Brain pericyte (primary cell): ENCODE results near the gene SNW1.
"Not testable (repeated sequence)": the region's sequence is repeated elsewhere in the genome, so short reads cannot be mapped to it uniquely, and the experiment has no call there.

Source experiments
- DNase-seq: peaks from one replicate; pipeline ENCODE4 v3.0.0-alpha.2; 2012; ENCODE audit warnings: low read depth, low spot score

SNW1 gene

DNA sequence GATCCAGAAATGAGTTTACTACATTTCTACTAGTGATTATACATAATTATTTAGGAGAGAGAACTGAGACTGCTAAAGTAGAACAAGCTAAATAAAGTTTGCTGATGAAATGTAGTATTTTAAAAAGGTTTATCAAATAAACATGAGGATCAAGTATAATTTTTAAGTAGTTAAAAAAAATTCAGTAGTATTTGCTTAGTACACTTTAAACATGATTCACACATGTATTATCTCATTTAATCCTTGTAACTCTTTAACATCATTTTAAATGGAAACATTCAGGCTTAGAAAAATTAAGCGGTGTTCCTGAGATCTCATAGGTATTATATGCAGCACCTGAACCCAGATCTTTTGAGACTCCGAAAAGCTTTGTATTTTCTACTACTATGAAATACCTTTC, 8.7 kb downstream of the SNW1 start:
- DNase-seq = no peak

DNA sequence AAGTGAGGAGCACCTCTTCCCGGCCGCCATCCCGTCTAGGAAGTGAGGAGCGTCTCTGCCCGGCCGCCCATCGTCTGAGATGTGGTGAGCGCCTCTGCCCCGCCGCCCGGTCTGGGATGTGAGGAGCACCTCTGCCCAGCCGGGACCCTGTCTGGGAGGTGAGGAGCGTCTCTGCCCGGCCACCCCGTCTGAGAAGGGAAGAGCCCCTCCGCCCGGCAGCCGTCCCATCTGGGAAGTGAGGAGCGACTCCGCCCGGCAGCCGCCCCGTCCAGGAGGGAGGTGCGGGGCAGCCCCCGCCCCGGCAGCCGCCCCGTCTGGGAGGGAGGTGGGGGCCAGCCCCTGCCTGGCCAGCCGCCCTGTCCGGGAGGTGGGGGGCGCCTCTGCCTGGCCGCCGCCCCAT, 13.5 kb downstream of the SNW1 start:
- not testable (repeated sequence) for DNase-seq

DNA sequence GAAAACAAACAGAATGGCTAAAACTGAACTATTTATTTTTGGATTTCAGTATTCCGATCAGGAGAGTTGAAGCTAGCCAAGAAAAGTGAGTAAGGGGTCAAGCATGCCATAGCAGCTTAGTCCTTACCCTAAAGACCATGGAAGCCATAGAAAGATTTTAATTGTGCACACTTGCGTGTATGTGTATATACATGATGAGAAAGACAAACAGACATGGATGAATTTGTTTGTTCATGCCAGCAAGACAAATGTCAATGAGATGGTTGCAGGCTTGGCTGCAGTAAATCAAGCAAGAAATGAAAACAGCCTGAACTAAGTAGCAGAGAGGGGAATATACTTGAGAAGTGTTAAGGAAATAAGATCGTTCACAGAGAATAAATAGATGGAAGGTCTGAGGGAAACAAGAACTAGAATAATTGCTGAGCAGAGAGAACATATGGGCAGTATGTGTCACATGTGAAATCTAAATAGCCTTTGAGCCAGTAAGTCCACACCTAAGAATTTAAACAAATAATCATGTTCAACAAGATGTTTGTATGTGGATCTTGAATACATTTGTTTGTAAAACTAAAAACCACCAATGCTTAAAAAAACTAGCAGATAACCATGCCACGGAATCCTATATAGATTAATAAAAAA, 14.8 kb downstream of the SNW1 start:
- DNase-seq = no peak

DNA sequence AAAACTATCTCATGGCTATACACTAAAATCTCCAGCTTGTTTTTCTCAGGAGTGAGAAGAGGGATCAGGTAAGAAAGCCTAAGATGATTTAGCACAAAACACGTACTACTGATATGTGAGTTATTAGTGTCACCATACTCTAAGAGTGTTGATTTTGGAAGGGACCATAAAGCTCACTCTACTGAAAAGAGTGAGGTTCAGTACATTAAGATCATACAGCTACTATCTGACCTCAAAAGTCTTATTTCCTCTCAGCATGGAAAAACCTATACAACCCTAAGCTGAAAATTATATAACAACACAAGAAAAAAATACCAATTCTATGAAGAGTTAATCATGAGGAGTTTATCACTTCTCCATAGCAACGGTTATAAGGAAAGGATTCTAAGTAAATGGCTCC, 19.5 kb downstream of the SNW1 start:
- no peak for DNase-seq

DNA sequence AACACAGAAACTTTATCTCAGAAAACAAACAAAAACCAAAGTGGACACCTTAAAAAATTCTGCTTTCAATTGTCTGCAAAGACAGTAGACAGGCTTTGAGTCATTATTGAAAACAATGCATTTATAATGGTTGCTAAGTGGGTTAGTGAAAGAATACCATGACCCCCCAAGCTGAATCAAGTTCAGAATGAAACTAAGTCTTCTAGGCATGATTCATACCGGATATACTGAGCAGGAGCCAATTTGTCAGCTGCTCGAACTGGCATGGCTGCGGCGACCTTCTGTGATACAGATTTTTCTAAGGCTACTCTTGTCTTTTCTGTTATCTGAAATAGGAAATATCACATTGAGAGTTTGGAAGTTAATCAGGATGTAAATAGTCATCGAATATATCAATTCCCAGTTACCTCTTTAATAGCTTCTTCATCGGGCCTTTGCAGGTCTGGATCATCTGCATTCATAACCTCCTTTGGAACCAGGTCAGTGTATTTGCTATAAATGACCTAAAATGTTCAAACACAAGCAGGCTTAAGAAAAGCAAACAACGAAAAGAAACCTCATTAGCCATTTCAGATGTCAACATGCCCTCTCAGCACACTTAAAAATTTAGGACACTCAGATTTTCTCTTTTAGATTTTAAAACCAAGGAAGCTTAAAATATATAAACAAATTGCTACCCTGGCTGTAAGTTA, 22.3 kb downstream of the SNW1 start:
- DNase-seq = no peak

DNA sequence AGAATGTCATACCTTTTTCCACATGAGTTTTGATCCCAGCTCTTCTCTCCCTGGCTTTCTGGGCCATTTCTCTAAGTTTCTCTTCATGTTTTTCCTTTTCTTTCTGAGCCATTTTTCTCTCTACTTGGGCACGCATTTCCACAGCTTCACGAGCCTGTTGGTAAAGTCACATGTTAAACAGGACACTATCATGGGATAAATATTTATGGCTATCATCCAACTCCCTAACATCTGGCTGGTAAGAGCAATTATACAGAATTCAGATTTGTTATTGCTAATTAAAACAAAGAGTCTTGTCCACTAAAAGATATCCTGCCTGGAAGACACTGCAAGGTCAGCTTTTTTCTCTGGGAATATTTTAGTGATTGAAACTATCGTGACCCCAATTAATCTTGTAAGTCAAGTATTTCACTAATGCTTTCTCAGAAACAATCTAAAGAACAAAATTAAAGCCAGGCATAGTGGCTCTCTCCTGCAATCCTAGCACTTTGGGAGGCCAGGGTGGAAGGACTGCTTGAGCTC, 29.9 kb downstream of the SNW1 start:
- DNase-seq = no peak

DNA sequence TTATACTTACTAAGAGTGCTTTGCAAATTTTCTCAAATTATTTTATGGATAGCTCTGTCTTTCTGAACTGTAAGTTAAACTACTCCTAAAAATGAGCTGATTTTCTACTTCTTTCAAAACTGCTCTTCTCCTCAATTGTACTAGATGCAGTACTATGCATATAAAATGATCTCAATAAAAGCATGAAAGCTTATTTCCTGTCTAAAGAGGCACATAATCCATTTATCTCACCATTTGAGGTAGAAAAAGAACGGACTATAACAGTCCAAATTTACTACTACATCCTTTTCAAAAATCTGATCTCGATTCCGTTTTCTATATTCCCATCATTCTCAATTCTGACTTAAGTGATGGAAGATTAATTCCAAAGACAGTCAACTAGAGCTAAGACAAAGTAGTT, 38.7 kb downstream of the SNW1 start:
- DNase-seq = no peak

DNA sequence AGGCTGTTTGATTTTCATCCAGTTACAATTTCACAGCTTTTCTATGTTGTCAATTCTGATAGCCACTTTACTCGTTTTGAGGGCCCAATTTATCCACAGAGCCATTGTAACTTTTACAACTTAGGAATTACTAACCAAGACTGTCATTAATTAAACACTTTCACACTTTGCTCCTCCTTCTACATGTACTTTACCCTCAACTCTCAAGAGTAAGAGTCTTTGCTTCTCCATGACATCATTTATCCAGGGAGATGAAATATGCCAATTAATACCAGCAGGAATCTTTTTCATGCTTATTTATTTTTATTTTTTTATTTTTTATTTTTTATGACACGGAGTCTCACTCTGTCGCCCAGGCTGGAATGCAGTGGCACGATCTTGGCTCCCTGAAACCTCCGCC, 39.5 kb downstream of the SNW1 start:
- DNase-seq = no peak

DNA sequence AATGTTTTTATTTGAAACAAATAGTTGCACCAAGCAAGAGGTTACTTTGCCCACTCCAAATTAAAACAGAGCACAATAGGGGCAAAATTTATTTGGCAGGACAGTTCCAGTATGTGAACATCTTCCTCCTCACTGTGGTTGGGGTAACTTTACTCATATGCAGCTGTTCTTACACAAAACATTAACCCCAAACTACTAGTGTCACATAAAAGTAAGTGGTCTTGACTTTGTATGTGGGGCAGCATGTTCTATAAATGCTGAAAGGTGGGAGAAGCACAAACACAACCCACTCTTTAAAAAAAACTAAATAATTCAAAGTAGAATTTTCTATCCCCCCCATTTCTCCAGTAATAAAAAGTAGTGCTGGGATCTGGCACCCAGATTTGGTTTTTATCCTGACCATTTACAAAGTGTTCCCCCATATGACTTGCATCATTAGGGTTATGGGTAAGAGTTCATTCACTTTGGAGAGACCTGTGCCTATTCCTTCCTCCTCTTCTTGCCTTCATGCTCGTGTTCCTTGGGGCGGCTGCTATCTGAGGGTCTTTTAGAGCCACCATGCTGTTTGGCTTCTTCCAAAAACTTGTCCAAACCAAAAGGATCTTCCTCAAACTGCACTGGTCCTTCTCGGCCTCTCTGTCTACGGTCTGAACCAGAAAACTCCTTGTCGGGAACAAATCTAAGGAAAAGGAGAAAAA, 43.2 kb downstream of the SNW1 start:
- DNase-seq = no peak

DNA sequence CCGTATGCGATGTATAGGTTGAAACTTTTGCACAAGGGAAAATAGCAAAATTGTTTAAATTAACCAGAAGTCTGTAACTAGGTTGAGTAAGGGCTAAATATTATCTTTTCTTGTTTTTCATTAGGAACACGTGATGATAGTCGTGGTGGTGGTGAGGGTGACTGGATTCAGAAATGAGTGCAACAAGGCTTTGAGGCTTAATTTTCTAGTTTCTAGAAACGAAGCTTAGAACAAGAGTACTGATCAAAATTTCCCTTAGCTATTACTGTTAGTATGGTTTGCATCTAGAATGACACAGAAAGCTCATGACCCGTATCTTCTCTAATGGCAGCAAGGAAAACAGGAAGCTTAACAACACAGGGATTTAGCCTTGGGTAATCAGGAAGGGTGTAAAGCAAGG, 46.0 kb downstream of the SNW1 start:
- no peak for DNase-seq

DNA sequence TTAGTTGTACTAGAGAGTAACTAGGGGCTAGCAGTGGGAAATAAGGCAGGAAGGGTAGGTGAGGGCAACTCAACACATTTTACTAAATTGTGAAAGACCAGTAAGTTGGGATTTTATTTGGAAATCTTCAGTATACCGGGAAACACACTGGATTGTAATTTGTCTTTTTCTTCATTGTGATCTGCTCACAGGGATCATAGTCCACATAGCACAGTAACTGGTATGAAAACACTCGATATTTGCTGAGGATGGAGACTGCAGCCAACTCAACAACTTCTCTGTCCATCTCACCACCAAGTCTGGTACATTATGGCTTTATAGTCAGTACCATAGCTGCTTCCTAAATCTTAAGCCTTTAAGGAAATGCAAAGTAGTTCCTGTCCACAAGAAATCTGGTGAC, 50.6 kb downstream of the SNW1 start:
- no peak for DNase-seq

DNA sequence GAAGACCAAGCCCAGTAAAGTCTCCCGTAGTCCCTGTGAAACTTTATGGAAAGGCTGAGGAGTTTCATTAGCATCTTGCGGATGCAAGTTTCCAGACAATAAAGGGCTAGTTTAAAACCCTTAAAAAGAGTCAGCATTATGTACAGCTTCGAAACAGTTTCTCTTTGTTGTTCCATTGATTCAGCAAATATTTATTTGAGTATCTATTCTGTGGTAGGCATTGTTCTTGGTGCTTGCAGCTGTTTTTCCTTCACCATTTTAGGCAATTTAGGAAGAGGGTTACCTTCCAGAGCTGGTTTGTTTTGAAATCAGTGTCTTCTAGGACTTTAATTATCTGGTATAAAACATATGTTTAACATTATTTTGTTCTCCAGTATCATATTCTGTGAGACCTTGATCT, 51.5 kb downstream of the SNW1 start:
- no peak for DNase-seq

DNA sequence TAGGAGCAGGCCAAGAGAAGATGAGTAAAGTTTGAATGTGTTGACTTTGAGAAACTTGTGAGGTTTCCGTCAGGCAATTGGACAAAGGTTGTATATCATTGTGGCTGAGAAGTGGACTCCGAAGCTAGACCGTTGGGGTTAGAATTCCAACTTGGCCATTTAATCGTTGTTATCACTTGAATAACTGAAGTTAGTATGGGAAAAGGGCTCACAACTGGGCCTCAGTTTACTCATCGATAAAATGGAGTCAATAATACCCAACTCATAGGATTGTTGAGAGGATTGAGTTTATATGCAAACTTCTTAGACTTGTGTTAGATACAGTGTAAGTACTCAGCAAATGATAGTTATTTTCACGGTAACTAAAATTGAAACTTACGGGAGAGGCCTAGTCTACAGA, 52.2 kb downstream of the SNW1 start:
- no peak for DNase-seq

DNA sequence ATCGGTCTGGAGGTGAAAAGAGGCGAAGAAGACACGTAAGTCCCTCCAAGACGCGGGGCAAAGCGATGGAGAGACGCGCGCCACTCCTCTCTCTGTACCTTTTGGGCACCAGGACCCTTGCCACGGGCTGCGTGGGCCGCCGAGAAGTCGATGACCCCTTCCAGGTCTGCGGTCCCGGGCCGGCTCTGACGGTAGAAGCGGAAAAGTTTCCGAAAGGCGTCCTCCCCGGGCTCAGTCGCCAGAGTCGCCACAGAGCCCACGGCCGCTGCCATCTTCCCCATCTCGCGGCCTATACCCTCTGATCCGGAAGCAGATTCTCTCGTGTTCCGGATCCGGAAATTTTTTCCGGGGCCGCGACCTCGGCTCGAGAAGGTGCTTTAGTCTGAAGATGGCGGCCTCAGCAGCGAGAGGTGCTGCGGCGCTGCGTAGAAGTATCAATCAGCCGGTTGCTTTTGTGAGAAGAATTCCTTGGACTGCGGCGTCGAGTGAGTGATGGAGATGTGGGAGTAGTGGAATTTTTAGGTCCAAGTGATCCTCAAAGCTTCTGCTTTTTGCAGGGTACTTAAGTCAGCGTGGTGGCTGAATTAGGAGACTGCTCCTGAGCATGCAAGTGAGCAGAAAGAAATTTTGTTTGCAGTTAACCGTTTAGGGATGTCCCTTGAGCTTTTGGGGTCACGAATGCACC, 53.1 kb downstream of the SNW1 start, which contains the start of the genes ALKBH1 and SLIRP:
Gene ALKBH1, minus strand, starts transcription at position 300 of the 685 bp plus-strand sequence. Its CDS starts 19 bp downstream, at position 281.
Gene SLIRP, plus strand, starts transcription at position 380 of the 685 bp plus-strand sequence. Its CDS starts 9 bp downstream, at position 389.
- peak; percentile 17 for DNase-seq

DNA sequence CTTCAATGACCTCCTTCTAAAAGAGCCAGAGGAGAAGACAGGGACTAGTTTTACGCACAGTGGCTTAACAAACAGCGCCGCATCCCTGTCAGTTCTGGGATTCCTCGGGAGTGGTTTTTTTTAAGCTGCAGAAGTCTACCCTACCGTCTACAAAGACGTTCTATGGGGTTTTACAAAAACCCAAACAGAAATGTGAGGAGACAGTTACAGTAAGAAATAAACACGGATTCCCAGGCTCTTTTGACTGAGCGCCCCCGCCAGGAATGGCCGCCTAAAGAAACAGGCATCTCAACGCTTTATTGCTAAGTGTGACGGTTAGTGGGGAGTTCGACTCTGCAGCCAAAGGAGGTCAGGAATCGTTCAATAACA, 53.6 kb downstream of the SNW1 start:
- peak; percentile 7 for DNase-seq

DNA sequence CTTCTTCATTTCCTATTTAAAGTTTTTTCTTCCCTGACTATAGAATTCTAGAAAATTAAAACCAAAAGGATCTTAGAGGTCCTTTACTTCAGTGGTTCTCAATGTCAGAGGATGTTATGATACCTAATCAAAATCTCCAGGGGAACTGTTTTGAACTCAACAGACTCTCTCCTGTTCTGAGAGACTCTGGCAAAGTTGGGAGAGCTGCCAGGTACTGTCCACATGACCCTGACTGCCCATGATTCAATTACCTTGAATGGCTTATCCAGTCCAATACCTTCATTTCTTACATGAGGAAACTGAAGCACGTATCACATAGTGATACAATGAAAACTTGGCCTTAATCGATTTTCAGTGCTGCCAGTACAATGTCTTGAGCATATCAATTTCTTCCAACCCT, 69.7 kb downstream of the SNW1 start:
- DNase-seq = no peak

DNA sequence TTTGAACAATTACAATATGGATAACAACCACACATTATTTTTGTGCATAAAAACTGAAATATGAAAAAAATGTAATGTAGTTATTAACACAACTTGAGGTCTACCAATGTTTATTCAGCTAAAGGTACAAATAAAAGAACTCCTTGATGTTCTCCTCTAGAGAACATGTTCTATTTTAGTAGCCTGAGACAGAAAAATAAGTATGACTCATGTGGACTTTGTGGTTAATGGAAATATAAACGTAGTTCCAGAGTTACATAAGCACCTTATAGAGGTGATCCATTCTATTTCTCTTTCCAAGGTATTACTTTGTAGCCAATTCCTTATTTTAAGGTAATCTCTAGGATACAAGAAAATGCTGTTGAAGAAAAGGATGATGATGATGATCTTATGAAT, 78.8 kb downstream of the SNW1 start:
- DNase-seq = no peak

DNA sequence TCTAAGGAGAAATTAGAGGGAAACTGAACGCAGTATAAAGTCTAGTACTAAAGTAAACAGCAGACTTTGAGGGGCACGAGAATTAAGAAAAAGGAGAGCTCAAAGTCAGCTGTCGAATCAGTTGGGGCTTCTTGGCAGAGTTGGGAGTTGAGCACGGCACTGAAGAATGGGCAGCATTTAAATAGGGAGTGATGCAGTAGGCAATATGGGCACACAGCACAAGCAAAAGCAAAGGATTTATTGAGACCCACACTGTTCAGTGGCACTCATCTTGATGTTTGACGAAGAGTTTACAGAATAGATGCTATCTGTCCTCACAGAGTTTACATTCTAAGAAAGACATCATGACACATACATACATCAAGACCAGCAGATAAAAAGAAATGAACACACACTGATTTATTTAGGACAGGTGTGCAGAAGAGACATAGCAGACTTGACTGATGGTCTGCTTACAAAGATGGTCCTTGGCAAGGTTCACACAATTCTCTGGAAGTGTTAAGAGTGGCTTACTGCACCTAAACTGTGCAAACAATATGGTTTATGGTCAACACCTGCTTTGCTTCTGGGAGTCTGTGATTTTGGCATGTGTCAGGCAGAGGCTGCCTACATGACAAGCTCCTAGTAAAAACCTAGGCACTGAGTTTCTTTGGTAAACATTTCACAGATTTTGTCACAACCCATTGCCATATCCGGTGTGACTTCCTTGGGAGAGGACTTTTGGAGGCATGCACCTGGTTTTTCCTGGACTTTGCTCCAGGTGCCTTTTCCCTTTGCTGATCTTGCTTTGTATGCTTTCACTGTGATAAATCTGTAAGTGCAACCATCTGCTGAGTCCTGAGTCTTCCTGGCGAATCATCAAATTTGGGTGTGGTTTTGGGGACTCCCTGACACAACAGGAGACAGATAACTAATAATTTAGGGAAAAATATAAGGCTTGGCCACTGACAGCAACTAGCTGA, 79.5 kb downstream of the SNW1 start:
- no peak for DNase-seq

DNA sequence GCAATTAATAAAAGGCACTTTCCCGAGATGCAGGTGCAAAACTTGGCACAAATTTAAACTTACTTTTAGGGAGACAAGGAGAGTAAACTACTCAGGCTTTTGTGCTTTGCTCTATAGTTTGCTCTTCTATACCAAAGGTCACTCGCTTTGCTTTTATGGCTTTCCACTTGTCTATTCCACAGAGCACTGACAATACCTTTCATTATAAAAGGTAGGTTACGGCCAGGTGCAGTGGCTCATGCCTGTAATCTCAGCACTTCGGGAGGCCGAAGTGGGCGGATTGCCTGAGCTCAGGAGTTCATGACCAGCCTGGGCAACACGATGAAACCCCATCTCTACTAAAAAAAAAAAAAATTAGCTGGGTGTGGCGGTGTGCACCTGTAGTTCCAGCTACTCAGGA, 86.0 kb downstream of the SNW1 start:
- no peak for DNase-seq

DNA sequence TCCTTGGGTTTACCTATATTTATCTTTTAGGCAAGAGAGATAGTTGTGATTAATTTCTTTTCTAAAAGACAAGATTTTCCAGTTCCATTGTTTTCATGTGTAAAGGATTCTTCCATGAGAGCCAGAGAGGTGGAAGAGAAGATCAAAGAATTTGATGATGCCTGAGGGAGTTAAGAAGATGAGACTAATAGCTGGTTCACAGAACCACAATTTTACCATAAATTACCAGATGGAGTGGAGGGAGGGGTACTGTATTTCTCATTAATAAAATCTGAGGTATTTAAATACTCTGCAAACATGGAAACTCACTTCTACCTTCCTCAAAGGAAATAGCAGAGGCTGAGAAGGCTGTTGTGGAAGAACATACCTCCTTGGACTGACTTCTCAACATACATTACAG, 87.8 kb downstream of the SNW1 start:
- DNase-seq = no peak
